ENCODE results near the gene ILKAP.

Gene ILKAP

DNA sequence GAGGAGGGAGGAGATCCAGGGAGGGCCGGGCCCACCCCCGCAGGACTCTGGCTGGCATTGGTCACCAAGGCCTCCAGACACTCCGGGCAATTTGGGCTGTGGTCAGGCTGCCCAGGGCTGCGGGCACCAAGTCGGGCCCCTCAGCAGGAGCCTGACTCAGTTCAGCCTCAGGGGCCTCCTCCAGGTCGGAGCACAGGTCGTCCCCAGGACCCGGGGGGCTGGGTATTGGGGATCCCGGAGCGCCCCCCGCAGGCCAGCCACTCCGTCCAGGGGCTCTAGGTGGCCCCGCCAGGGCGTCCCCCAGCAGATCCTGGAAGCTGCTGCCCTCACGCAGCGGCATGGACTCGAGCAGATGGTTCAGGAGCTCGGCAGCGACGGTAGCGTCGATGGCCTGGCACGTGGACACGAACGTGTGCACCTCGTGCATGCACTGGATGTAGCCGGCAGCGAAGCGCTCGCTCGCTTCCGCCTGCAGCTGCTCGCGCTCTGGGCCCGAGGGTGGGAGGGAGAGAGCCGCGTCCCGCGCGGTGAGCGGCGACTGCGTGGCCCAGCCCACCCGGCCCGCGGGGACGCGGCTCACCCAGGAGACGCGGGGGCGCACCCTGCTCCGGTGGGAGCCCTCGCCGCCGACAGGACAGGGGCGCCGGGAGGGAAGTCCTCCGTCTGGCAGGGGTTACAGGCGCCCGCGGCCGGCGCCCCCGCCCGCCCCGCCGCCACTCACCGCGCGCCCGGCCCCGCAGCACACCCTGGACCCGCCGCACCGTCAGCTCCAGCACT lies 35.5 kb upstream of the ILKAP start:
- peak; percentile 61 for DNase-seq

DNA sequence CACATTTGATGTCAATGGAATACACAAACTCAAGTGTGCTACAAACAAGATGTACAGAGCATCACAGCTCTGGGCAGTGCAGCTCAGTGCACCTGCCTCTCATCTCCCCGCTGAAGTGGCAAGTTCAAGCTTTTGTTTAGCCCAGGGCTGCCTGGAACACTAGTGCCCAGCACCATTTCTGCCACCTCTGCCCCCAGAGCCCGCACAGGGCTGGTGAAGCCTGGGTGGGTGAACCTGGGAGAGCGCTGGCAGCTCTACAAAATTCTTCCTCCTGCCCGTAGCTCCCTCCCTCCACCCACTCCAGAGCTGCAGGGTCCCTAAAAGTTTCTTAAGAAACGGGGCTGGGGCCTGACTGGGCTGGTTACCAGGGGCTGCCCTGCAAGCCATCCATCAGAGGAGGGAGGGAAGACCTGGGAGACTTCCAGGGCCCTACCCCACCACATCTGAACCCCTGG lies 34.8 kb upstream of the ILKAP start:
- no peak for DNase-seq

DNA sequence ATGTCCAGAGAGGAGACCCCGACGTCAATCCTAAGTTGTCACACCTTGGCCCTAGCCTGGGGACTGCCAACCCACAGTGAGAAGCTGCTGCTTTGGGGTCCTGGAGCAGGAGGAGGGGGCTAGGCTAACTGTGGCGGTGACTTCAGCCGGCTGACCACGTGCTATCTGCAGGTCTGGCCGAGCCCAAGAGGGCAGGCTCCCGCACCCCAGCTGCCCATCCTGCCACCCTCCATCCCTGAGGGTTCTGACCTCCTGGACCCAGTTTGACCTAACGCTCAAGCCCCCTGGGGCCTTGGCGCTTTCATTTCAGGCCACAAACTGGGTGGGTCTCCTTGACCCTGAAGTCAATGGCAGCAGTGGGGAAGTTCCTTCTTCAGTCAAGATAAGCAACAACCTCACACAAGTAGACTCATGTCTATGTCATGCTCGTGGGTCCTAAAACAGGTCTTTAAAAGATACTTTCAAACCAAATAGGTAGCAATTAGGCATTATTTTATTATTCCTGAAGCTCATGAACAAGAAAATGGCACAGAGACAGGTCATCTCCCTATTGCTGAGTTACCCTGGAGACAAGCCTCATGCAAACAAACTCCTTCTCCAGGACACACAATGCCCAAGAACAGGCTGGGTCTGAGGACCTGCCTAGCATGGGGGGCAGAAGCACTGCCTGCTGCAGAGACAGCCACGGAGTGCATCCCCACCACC lies 34.1 kb upstream of the ILKAP start:
- no peak for DNase-seq

DNA sequence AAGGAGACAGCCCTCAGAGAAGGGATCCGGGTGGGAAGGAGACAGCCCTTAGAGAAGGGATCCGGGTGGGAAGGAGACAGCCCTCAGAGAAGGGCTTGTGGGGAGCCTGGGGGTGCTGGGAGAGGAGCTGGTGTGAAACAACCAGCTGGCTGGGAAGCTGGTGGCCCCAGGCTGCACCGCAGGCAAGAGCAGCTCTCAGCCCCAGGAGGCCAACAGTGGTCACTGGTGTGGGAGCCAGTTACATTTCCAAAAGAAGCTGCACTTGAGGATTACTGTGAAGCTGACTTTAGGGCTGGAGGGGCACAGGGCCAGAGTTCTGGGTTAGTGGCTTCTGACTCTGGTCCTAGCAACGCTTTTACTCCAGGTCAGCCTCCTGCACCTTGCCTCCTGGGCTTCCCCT lies 33.1 kb upstream of the ILKAP start:
- no peak for DNase-seq

DNA sequence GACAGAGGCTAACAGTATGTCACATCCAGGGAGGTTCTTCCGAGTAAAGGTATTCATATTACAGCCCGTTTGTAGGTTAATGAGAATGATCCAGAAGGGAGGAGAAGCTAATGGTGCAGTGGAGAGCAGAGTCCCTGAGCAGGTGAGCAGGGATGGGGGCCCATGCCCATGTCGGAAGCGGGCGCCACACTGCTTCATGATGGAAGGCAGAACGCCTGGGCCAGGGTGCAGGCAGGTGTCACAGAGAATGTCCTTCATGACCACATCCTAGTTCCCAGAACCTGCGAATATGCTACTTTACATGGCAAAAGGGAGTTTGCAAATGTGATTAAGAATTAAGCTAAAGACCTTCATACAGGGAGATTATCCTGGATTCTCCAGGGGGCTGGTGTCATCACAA lies 32.4 kb upstream of the ILKAP start:
- no peak for DNase-seq

DNA sequence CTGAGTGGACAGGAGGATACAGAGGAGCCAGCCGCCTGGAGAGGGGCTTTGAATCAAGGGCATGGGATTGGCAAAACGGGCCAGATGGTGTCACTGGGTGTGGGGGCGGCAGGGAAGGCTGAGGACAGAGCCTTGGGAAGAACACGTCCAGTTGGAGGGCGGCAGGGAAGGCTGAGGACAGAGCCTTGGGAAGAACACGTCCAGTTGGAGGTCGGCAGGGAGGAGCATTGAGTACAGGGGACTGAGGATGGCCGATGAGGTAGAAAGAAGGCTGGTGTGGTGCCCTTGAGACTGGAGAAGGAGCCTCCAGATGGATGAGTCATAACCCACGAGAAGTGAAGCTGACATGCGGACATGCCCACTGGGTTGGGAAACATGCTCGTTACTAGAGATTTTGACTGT lies 31.8 kb upstream of the ILKAP start:
- DNase-seq, result no peak

DNA sequence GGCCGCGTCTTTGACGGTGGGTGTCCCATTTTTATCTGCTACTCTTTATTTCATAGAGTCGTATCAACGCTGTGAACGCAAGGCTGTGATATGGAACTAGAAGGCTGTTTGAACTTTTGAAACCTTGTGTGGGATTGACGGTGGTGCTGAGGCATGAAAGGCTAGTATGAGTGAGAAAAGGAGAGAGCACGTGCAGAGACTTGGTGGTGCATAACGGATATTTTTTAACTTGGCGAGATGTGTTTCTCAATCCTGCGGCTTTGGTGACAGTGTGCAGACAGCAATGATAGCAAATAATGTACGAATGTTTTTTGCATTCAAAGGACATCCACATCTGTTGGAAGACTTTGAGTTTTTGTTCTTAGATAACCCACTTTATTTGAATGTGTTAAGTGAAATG lies 30.1 kb upstream of the ILKAP start:
- DNase-seq, result no peak

DNA sequence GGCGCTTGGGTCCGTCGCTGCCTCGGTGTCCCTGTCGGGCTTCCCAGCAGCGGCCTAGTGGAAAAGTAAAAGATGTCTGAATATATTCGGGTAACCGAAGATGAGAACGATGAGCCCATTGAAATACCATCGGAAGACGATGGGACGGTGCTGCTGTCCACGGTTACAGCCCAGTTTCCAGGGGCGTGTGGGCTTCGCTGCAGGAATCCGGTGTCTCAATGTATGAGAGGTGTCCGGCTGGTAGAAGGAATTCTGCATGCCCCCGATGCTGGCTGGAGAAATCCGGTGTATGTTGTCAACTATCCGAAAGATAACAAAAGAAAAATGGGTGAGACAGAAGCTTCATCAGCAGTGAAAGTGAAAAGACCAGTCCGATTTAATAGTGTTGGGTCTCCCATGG lies 28.3 kb upstream of the ILKAP start:
- DNase-seq, result no peak

DNA sequence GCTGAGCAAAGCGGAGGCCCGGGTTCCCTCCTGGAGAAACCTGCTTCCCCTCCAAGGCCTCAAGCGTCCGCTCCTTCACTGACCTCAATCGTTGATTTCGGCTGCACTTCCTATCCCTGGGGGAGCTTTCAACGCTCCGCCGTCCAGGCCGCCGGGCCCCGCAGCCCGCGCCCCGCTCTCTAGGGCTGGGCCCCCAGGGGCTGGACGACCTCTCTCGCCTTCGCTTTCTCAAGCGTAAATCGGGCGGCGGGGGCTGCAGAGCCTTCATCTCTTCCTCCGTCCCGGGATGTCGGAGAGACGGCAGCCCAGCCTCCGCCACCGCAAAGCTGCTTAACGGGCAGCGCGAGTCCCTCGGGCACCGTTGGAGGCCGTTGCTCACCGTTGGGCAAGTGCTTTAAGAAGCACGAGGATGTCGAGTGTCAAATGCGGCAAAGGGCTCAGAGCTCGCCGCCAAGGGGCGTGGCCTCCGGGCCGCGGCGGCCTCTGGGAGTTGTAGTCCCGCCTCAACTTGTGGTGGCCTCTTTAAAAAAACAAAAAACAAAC lies 27.8 kb upstream of the ILKAP start:
- peak; percentile 69 for DNase-seq

DNA sequence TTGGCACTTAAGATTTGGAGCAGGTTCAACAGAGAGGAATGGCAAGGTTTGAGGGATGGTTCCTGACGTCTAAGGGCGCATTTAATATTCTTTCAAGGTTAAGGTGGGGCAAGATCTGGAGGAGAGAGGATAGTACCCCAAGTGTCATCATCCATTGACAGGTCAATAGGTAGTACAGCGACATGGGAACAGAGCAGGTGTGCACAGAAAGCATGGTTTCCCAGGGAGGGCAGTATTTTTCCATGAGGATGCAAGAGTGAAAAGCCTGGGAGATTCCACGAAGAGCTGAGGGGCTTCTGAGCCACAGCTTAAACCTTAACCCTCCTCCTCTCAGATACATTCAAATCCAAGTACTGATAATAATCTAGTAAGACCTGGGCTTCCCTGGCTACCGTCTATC lies 27.2 kb upstream of the ILKAP start:
- DNase-seq, result no peak

DNA sequence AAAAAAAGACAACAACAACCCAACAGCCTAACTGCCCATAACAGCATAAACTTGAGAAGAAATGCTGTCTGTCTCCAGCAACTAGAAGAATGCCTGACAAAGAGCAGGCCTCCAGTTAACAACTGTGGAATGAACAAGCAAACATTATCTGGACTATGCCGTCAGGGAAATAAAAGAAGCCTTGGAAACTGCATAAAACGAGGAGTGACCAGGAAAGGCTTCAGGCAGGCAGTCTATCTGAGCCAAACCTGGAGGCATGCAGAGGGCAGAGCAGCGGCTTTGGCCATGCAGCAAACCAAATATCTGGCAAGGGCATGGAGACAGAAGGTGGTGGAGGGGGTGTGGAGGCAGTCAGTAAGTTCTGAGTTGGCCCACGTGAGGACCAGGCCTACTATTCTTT lies 25.2 kb upstream of the ILKAP start:
- DNase-seq, result no peak

DNA sequence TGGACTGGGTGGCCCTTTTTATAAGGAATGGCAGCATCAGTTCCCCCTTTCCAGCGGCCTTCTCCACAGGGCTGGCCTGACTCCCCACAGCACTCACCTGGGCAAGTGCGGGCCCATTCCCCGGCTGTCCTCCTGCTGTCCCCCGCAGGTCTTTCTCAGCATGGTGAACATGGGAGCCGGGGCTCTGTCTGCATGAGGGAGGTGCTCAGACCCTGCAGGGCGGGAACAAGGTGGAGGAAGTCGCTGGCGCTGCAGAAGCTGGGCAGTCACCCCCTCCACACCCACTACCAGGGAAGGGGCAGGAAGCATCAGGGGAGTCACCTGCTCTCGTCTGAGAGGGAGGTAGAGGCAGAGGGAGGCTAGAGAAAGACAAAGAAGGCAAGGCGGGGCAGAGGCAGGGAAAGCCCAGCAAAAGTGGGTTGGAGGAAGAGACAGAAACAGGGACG lies 24.1 kb upstream of the ILKAP start:
- DNase-seq, result no peak

DNA sequence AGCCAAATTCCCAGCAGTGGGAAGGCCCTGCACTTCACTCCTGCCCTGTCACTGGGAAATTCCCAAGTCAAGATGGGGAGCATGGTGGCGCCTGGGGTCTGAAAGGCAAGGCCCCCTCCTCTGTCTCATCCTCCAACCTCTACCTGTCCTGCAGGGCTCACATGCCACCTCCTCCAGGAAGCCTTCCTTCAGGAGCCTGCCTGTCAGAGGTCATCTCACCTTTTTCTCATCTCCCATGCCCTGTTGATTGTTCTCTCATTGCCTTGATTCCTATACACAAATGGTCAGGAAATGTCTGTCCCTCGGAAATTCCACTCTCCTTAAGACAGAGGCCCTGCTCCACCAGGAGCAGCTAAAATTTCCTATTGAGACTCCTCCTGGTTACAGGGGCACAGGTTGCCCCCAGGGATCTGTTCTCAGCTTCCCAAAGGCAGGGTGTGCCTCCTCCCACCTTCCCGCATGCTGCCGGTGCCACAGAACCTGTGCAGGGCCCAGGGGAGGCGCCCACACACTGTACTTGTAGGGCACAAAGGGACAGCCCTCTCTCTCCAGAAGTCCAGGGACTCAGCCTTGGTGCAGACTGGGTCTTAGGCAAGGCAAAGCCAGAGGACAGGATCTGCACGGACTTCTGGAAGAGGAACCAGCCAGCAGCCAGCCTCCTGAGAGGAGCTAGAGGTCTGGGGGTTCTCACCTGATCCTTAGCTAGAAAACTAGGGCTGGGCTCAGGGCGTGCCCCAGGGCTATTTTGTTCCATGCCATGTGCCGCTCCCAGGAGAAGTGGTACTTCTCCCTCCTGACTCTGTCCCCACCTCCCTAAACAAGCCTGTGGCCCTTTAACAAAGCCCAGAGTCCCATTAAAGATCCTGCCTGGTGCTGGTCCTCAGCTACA lies 23.4 kb upstream of the ILKAP start:
- no peak for DNase-seq

DNA sequence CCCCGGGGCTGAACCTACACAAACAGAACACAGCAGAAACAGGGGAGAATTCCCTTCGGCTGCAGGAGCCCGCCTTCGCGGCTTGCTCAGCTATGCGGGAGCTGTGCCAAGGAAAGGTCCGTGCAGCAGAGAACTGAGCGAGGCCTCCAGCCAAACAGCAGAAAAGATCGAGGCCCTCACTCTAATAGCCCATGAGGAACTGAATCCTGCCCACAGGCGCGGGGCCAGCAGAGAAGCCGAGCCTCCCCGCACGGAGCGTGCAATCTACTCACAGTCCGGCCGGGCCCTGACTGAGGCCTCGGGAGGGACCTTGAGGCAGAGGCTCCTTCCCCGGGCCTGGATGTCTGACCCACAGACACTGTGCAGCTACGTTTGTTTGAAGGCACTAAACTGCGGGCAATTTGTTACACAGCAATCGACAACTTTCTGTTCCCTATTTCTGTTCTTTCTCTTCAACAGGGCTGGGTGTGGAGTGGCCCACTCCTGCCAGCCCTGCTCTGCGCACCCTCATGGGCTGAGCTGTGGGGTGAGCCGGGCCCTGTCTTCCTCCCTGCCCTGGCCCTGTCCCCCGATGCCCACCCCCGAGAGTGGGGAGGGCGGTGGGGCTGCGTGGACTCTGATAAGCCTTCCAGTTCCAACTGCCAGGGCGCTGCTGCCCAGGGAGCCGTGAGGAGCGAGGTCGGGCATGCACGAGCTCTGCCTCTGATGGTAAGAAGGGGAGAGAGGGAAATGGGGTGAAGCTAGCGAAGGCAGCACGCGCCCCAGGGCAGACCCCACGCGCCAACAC lies 22.6 kb upstream of the ILKAP start:
- no peak for DNase-seq

DNA sequence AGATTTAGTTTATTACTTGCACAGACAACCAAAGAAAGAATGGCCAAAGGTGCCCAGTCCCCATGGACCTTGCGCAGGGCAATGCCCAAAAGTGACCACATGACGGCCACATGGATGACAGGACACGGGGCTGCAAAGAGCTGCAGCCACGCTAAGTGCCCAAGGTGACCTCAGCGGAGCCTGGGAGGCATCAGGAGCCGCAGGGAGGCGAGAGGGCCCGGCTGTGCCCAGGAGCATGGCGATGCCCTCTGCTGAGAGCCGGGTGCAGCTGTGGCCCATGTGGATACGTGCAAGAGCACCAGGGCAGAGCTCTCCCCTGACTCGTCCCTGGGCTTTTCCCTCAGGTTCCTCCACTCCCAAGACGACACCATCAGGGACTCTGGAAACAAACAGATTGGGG lies 21.6 kb upstream of the ILKAP start:
- no peak for DNase-seq

DNA sequence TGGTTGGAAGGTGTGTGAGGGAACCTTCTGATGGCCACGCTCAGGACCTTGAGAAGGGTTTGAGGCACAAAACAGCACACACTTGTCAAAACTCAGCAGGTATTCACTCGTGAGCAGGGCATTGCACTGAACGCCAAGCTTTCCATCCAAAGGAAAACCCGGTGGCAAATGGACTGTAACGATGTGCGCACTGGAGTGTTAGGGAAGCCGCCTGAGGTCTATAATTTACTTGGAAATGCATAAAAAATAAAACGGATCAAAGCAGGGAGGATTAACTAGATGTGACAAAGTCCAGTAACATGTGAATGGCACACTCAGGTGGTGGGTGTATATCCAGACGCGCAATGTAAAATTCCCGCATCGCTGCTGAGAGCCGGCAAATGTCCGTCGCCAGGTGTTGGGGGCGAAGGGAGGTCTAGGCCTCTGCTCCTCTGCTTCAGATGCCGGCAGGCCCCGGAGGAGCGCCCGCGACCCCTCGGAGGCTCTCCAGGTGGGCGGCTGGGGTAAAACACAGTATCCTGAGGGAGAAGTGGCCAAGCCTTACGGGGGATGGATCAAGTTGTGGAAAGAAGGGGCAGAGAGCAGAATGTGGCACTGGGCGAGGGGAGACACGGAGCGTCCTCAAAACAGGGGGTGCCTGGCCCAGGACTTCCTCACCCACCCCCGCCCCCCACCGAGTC lies 21.0 kb upstream of the ILKAP start:
- DNase-seq, result no peak

DNA sequence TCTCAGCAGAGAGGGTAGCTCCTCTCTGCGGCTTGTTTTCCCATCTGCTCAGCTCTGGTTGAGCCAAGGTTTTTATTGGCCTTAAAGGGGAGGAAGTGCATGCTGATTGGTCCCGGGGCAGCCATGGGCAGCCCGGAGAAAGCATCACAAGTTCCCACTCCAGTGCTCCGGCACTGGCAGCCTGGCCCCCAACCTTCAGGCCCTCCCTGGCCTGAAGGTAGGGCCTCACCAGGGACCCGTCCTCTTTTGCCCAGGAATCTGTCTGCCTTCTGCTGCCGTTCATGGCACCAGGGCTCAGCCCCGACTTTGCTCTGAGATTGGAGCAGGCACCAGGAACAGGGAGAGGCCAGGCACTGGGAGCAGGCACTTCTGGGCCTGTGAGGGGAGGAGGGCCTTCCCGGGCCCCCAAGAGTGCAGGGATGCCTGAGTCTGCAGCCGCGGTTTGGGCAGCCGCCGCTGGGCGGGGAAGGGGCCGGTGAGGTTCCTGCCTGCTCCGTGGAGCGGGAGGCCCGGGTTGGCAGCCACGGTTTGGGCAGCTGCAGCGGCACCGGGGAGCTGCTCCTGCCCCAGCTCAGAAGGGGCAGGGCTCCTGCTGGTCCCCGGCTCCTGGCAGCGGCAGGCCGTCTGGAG lies 17.5 kb upstream of the ILKAP start:
- no peak for DNase-seq

DNA sequence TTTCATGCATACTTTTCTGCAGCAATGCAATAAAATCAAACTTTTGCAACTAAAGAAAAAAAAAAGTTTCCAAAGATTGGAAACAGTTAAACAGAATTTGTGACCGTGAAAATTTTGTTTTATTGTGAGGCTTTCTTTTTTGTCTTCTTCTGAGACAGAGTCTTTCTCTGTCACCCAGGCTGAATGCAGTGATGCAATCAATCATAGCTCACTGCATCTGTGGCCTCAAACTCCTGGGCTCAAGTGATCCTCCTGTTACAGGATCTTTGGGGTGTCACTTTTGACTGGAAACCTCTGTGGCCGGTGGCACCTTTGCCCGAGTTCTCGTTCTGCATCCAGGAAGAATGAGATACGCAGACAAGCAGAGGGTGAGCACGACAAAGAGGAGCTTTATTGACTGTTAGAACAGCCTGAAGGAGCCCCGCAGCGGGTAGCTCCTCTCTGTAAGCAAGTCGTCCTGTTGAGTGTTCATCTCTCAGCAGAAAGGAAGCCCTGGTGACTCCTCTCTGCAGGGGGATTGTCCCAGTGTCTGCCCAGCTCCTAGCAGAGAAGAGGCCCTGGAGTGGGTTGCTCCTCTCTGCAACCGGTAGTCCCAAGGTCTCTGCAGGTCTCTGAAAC lies 16.9 kb upstream of the ILKAP start:
- DNase-seq, result no peak

DNA sequence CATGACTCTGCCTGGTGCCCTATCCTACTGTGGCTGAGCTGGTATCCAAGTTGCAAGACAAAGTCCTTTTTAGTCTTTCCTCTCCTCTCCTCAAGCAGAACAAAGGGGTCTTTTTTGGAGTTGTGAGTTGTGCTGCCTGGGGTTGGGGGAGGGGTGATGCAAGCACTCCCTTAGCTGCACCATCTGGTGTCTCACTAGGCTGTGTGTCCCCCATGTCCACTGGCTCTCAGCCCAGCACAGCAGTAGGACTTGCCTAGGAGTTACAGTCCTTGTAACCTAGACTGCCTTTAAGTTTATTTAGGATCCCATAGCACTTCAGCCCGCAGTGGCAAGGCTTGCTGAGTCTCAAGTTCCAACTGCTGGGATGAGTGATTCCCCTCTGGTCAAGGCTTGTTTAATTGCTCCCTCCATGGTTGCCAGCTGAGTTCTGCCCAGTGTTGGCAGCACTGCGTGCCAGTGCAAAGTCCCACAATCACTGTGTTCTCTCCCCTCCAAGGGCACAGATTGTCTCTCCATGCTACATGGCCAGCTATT lies 13.2 kb upstream of the ILKAP start:
- no peak for DNase-seq

DNA sequence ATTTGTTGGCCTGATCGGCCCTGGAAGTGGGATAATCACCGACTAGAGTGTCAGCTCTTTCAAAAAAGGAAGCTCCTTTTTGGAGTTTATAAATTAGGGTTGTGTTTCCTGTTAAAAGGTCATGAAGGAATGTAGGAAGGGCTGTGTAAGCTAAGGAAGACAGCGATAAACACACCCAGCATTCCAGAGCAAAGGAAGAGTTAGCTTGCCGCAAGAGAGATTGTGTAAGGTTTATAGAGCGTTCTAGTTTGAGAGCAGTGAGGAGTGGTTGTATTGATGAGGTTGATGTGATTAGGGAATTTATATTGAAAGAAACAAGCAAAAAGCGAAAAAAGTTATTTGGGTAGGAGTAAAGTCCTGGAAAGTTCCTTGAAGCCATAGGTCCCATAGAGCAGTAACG lies 3.5 kb upstream of the ILKAP start:
- no peak for DNase-seq
